ENCODE data around the gene S1PR1. TPM values are rescaled to one million over a fixed set of nuclear protein-coding genes. Genes with fewer than 3 reads are reported as not detected.

S1PR1 gene
- total RNA-seq, 4 donors from 2014 or later: 2.8 to 31.1 (median 10.3) TPM

DNA sequence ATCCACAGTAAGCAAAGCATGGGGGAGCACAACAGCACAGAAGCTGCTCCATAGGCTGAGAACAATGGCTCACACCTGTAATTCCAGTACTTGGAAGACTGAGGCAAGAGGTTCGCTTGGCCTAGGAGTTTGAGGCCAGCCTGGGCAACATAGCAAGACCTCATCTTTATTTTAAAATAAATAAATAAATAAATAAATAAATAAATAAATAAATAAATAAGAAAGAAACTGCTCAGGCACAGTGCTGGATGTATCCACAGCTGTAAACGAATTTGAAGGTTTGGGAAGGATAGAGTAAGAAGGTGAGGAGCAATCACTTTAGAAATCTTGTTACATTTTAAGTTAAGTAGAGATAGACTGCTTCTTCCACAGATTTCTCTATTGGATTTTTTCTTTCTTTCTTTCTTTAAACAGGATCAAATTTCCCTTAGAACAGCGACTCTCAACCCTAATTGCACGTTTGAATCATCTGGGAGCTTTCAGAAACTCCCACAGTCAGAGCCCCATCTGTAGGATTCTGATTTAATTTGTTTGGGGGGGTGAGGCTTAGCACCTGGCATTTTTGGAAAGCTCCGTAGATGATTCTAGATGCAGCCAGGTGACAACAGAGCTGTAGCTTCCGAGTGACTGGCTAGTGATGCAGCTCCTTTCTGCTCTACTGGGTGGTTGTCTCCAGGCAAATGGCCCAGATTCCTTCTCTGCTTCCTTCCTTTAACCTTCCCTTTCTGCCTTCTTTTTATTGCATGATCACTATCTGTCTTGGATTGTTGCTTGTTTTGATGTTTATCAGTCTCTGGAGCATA, 53.5 kb downstream of the S1PR1 start:
- TF ChIP-seq POLR2A (IDR thresholded peaks at IDR 0.05): no peak
- TF ChIP-seq, protein P1, sequence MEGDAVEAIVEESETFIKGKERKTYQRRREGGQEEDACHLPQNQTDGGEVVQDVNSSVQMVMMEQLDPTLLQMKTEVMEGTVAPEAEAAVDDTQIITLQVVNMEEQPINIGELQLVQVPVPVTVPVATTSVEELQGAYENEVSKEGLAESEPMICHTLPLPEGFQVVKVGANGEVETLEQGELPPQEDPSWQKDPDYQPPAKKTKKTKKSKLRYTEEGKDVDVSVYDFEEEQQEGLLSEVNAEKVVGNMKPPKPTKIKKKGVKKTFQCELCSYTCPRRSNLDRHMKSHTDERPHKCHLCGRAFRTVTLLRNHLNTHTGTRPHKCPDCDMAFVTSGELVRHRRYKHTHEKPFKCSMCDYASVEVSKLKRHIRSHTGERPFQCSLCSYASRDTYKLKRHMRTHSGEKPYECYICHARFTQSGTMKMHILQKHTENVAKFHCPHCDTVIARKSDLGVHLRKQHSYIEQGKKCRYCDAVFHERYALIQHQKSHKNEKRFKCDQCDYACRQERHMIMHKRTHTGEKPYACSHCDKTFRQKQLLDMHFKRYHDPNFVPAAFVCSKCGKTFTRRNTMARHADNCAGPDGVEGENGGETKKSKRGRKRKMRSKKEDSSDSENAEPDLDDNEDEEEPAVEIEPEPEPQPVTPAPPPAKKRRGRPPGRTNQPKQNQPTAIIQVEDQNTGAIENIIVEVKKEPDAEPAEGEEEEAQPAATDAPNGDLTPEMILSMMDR (IDR thresholded peaks at IDR 0.05): no peak
- H3K27ac ChIP-seq: no peak overlapping the region
- 59 to 62% methylated on average over 6 of the region's 6 CpGs for WGBS, 2 donors
- H3K27me3 ChIP-seq: peaks cover 0 to 6% (median 0%) of the 10 kb centered on the region in 4 donors
- DNase-seq: no peak
- H3K4me3 ChIP-seq: no peak overlapping the region
- no peaks in the 10 kb centered on the region for H3K36me3 ChIP-seq
- H3K9me3 ChIP-seq: no peaks in the 10 kb centered on the region
- peaks cover 0 to 16% (median 3%) of the 10 kb centered on the region in 3 donors for H3K4me1 ChIP-seq
- intact Hi-C loops (cut with DNase I): no loop called here

Other genes with a start within 250 kb of the S1PR1 start
- gene DPH5, start 211.2 kb upstream of the S1PR1 start, total RNA-seq: 10 to 100 TPM in 3 of 4 donors, 1 to 10 TPM in 1; 8.1 to 22.2 (median 16.4) TPM